PFSK-1 (cell line): ENCODE measurements around the gene ING1.

ENCODE experiments used
- FOXP2 ChIP-seq: optimal IDR thresholded peaks from 2 replicates; pipeline ENCODE3; 2011; ENCODE audit warnings: borderline replicate concordance, control low read depth, inconsistent platforms; ENCODE audit not compliant: insufficient read depth; ENCODE audit errors: extremely low read length, extremely low read depth
- POLR2AphosphoS5 ChIP-seq: IDR thresholded peaks from 2 replicates; pipeline ENCODE4 v1.6.1; 2012; ENCODE audit warnings: low read depth, mild to moderate bottlenecking, control low read depth, low read length, moderate library complexity
- SIN3A ChIP-seq: IDR thresholded peaks from 2 replicates; pipeline ENCODE4 v1.6.1; 2012; ENCODE audit warnings: mild to moderate bottlenecking, low read length, moderate library complexity, borderline replicate concordance; ENCODE audit not compliant: insufficient read depth
- TAF1 ChIP-seq: IDR thresholded peaks from 2 replicates; pipeline ENCODE4 v1.6.1; 2012; ENCODE audit warnings: low read length, control low read depth, borderline replicate concordance; ENCODE audit not compliant: insufficient read depth
- TF ChIP-seq, protein P1 (sequence below), 2 experiments: IDR thresholded peaks; 2 replicates each; pipeline versions ENCODE4 v1.6.1 to v1.8.0; 2011 to 2012; ENCODE audit warnings: low read depth in 2 of 2, low read length in 2 of 2, control low read depth in 1 of 2, inconsistent platforms in 1 of 2, mild to moderate bottlenecking in 1 of 2, moderate library complexity in 1 of 2; ENCODE audit not compliant: insufficient read depth in 1 of 2

ING1 gene

DNA sequence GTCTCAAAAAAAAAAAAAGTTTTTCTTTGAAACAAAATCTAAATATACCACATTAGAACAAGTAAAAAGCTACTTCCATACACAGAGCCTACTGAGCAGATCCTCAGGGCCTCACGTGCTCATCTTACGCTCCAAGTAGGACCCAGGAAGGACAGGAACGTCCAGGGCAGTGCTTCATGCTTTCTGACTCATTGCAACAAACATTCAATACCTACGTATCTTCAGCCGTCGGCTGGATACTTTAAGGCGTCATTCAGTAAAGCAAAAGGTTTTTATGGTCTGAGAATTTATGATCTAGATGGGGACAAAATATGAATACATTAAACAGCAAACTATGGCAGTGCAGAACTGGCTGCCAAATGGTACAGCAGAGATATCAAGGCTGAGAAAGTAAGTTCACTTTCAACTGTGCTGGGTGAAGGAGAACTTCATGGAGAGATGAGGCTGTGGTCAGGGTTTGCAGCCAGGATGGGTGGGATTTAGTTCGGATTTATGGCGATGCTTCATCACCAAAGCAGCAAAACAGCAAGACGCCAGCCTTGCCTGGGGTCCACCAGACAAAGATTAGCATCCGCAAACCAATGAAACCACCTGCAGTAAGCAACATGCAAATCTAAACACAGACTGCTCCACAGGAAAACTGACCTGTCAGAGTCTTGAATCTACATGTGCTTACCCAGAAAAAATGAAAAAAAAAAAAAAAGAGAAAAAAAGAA is 28.0 kb upstream of the ING1 start:
- TF ChIP-seq SIN3A: no peak
- TF ChIP-seq FOXP2: no peak
- no peak for TF ChIP-seq POLR2AphosphoS5
- TF ChIP-seq TAF1: no peak
- TF ChIP-seq, protein P1, sequence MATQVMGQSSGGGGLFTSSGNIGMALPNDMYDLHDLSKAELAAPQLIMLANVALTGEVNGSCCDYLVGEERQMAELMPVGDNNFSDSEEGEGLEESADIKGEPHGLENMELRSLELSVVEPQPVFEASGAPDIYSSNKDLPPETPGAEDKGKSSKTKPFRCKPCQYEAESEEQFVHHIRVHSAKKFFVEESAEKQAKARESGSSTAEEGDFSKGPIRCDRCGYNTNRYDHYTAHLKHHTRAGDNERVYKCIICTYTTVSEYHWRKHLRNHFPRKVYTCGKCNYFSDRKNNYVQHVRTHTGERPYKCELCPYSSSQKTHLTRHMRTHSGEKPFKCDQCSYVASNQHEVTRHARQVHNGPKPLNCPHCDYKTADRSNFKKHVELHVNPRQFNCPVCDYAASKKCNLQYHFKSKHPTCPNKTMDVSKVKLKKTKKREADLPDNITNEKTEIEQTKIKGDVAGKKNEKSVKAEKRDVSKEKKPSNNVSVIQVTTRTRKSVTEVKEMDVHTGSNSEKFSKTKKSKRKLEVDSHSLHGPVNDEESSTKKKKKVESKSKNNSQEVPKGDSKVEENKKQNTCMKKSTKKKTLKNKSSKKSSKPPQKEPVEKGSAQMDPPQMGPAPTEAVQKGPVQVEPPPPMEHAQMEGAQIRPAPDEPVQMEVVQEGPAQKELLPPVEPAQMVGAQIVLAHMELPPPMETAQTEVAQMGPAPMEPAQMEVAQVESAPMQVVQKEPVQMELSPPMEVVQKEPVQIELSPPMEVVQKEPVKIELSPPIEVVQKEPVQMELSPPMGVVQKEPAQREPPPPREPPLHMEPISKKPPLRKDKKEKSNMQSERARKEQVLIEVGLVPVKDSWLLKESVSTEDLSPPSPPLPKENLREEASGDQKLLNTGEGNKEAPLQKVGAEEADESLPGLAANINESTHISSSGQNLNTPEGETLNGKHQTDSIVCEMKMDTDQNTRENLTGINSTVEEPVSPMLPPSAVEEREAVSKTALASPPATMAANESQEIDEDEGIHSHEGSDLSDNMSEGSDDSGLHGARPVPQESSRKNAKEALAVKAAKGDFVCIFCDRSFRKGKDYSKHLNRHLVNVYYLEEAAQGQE (IDR thresholded peaks at IDR 0.05; ENCODE audit: insufficient read depth in 1 of 2, low read depth in 2 of 2, low read length in 2 of 2): no peak

DNA sequence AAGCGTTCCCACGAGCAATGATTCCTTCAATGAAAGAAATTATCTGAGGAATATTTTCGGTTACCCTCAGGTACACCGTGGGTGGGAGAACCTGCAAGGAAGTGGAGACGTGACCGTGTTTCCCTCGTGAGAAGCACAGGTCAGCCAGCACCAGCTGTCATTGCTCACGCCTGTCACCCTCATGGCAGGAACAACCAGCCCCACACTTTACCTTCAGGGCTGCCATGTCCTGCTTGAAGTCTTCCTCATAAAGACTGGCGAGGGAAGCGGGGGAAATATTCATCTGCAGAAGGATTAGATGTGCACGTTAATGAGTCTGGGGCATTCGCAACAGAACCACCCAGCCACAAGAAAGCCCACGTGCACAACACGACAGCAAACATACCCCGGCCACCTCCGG is 25.8 kb upstream of the ING1 start:
- TF ChIP-seq FOXP2: no peak
- no peak for TF ChIP-seq TAF1
- no peak for TF ChIP-seq SIN3A
- TF ChIP-seq POLR2AphosphoS5: no peak
- TF ChIP-seq, protein P1 (IDR thresholded peaks at IDR 0.05; ENCODE audit: insufficient read depth in 1 of 2, low read depth in 2 of 2, low read length in 2 of 2): no peak

DNA sequence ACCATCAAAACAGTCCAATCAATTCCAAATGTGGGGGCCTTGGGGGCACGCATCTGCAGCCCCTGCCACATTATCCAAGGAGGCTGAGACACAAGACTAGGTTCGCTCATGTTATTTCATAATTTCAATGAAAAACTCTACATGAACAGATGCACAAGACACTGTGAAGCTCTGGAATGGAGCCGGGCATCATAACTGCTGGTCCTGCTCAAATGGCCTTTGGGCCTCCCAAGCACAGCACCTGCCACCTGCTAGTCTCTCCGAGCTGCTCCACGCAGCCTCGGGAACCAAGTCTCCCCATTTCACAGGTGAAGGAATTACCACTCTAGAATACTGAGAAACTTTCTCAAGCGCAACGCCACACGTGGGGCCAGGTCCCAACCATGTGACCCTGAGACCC is 24.5 kb upstream of the ING1 start:
- TF ChIP-seq FOXP2 (no peak), TAF1 (no peak), SIN3A (no peak), POLR2AphosphoS5 (no peak)
- TF ChIP-seq, protein P1 (IDR thresholded peaks at IDR 0.05; ENCODE audit: insufficient read depth in 1 of 2, low read depth in 2 of 2, low read length in 2 of 2): no peak

DNA sequence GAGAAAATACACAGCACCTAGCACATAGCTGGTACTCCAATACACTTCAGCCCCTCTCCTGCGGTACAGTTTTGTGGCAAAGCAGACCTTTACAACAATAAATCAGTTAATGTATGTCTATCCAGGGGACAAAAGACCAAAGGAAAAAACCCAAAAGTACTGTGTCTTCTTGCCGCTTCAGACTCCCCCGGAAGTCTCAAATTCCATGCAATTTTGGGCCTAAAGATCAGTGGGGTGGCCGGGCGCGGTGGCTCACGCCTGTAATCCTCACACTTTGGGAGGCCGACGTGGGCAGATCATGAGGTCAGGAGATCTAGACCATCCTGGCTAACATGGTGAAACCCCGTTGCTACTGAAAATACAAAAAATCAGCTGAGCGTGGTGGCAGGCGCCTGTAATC is 23.8 kb upstream of the ING1 start:
- TF ChIP-seq SIN3A (no peak), FOXP2 (no peak), TAF1 (no peak), POLR2AphosphoS5 (no peak)
- TF ChIP-seq, protein P1 (IDR thresholded peaks at IDR 0.05; ENCODE audit: insufficient read depth in 1 of 2, low read depth in 2 of 2, low read length in 2 of 2): no peak

DNA sequence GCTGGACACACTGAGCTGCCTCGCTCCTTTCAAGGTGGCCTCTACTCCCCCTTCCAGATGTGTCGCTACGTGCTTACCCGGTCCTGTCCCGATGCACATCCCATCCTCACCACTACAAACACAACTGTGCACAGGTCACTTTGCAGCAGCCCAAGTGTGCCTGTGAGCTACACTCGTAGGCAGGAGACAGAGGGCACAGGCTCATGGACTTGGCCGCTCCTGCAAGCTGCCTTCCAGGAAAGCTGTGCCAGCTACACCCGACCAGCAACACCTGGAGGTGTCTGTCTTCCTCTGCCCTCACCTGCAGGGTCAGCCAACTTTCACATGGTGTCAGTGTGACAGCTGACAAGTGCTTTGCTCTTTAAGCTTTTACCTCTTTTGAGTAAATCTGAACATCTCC is 23.0 kb upstream of the ING1 start:
- TF ChIP-seq, protein P1 (IDR thresholded peaks at IDR 0.05; ENCODE audit: insufficient read depth in 1 of 2, low read depth in 2 of 2, low read length in 2 of 2): no peak
- TF ChIP-seq SIN3A: no peak
